Measurements from ENCODE around the gene DNAJB11. TPM values are rescaled to one million over a fixed set of nuclear protein-coding genes. Genes with fewer than 3 reads are reported as not detected.
A peak's percentile ranks its signal among the peaks of the same experiment; 100 is the strongest.
"Not testable (repeated sequence)": the region's sequence is repeated elsewhere in the genome, so short reads cannot be mapped to it uniquely, and the experiment has no call there.

Gene DNAJB11
- total RNA-seq, 1 donor from 2014 or later, result 57.6 TPM

DNA sequence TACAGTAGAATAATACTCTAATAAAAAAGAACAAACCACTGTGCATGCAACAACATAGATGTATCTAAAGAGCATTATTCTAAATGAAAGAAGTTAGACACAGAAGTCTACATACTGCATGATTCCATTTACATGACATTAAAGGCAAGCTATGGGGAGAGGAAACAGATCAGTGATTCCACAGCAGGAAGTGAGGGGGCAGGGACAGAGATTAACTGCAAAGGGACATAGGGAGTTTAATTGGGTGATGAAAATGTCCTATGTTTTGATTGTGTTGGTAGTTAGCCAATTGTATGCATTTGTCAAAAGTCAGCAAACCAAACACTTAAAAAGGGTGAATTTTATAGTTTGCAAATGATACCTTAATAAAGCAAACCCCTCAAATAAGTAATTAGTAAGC, 40.1 kb upstream of the DNAJB11 start:
- Mint-ChIP-seq H3K4me1 (ENCODE audit: low read depth, unreplicated experiment) (peaks cover 14% of the 10 kb centered on the region), H3K27me3 (ENCODE audit: unreplicated experiment) (peaks cover 9% of the 10 kb centered on the region), H3K9me3 (ENCODE audit: unreplicated experiment) (peaks cover 10% of the 10 kb centered on the region), H3K27ac (ENCODE audit: unreplicated experiment) (no peak overlapping the region), H3K36me3 (ENCODE audit: unreplicated experiment) (peaks cover 5% of the 10 kb centered on the region), H3K4me3 (ENCODE audit: unreplicated experiment) (no peak overlapping the region)
- no peak for TF ChIP-seq CTCF (IDR thresholded peaks at IDR 0.05; ENCODE audit: partially characterized antibody, unreplicated experiment)
- DNase-seq, result no peak

DNA sequence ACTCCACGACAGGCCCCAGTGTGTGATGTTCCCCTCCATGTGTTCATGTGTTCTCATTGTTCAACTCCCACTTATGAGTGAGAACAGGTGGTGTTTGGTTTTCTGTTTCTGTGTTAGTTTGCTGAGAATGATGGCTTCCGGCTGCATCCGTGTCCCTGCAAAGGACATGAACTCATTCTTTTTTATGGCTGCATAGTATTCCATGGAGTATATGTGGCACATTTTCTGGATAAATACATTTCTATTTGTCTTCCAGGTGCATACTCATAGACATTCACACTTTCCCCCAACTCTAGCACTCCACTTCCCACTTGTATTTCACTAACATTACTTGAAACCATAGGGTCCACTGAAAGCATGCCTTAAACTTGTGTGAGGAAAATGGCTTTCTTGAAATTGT, 38.8 kb upstream of the DNAJB11 start:
- H3K4me1 Mint-ChIP-seq (ENCODE audit: low read depth, unreplicated experiment), result peaks cover 10% of the 10 kb centered on the region
- H3K9me3 Mint-ChIP-seq (ENCODE audit: unreplicated experiment); H3K36me3 Mint-ChIP-seq (ENCODE audit: unreplicated experiment); DNase-seq; H3K27ac Mint-ChIP-seq (ENCODE audit: unreplicated experiment); H3K27me3 Mint-ChIP-seq (ENCODE audit: unreplicated experiment); H3K4me3 Mint-ChIP-seq (ENCODE audit: unreplicated experiment): not testable (repeated sequence)

- H3K4me1 Mint-ChIP-seq (ENCODE audit: low read depth, unreplicated experiment), result peaks cover 13% of the 10 kb centered on the region
- H3K4me3 Mint-ChIP-seq (ENCODE audit: unreplicated experiment), result peak overlapping the region; percentile 23
- H3K27me3 Mint-ChIP-seq (ENCODE audit: unreplicated experiment), result peaks cover 7% of the 10 kb centered on the region
- no peak for TF ChIP-seq CTCF (IDR thresholded peaks at IDR 0.05; ENCODE audit: partially characterized antibody, unreplicated experiment)
- peak overlapping the region; percentile 88 for H3K27ac Mint-ChIP-seq (ENCODE audit: unreplicated experiment)
- H3K36me3 Mint-ChIP-seq (ENCODE audit: unreplicated experiment), result peaks cover 4% of the 10 kb centered on the region
- H3K9me3 Mint-ChIP-seq (ENCODE audit: unreplicated experiment), result peaks cover 9% of the 10 kb centered on the region
- no peak for DNase-seq
Observed at GRCh38 chr3:186532598-186533072, 37.9 kb upstream of the DNAJB11 start.

GRCh38 chr3:186534113-186534669, 36.3 kb upstream of the DNAJB11 start:
- Mint-ChIP-seq H3K27ac (ENCODE audit: unreplicated experiment) (no peak overlapping the region), H3K9me3 (ENCODE audit: unreplicated experiment) (no peaks in the 10 kb centered on the region), H3K4me3 (ENCODE audit: unreplicated experiment) (no peak overlapping the region), H3K36me3 (ENCODE audit: unreplicated experiment) (no peaks in the 10 kb centered on the region), H3K4me1 (ENCODE audit: low read depth, unreplicated experiment) (peaks cover 8% of the 10 kb centered on the region), H3K27me3 (ENCODE audit: unreplicated experiment) (peaks cover under 1% of the 10 kb centered on the region)
- no peak for DNase-seq
- TF ChIP-seq CTCF (IDR thresholded peaks at IDR 0.05; ENCODE audit: partially characterized antibody, unreplicated experiment), result no peak

- H3K9me3 Mint-ChIP-seq (ENCODE audit: unreplicated experiment), result no peaks in the 10 kb centered on the region
- H3K4me1 Mint-ChIP-seq (ENCODE audit: low read depth, unreplicated experiment), result peaks cover 7% of the 10 kb centered on the region
- TF ChIP-seq CTCF (IDR thresholded peaks at IDR 0.05; ENCODE audit: partially characterized antibody, unreplicated experiment), result no peak
- DNase-seq, result no peak
- H3K27me3 Mint-ChIP-seq (ENCODE audit: unreplicated experiment), result no peaks in the 10 kb centered on the region
- no peak overlapping the region for H3K4me3 Mint-ChIP-seq (ENCODE audit: unreplicated experiment)
- H3K36me3 Mint-ChIP-seq (ENCODE audit: unreplicated experiment), result no peaks in the 10 kb centered on the region
- H3K27ac Mint-ChIP-seq (ENCODE audit: unreplicated experiment), result no peak overlapping the region
Observed at GRCh38 chr3:186536883-186537844, 33.4 kb upstream of the DNAJB11 start.

Data from glutamatergic neuron (in vitro differentiated cells).